ENCODE measurements around the gene ACMSD. TPM values are rescaled to one million over a fixed set of nuclear protein-coding genes. Genes with fewer than 3 reads are reported as not detected.

The ACMSD gene
- total and polyA plus RNA-seq, 9 of the 15 experiments (the other 6 are each of a cell fraction or from before 2014, with no cell fraction given): not detected

DNA sequence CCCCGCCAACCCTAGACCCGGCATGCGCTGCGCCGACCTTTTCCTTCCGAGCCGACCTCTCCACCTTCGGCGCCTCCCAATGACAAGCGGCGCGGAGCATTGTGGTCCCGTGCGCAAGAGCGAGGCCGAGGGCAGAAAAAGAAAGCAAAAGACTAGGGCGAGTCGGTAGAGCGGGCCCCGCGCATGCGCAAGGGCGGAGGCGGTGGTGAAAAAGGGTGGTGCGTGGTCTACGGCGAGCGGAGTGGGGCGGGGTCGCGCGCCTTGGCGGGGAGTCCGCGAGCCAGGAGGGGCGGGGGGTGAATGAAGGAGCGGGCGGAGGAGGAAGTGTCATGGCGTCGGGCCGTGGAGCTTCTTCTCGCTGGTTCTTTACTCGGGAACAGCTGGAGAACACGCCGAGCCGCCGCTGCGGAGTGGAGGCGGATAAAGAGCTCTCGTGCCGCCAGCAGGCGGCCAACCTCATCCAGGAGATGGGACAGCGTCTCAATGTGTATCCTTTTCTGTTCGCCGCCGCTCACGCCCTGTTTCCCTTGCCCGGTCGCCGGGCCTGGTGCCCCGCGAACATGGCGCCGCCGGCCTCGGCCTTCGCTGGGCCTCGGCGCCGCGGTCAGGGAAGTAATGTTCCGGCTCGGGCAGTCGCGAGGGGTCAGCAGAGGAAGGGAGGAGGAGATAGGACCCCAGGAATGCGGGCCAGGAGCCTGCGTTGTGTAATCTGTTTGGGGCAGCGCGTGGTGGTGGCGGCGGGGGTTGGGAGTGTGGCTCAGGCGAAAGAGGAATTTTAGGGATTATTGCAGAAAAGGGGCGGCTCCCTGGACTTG is 80.3 kb downstream of the ACMSD start, which contains the start of gene CCNT2 (continued):
- TF ChIP-seq, protein P1, sequence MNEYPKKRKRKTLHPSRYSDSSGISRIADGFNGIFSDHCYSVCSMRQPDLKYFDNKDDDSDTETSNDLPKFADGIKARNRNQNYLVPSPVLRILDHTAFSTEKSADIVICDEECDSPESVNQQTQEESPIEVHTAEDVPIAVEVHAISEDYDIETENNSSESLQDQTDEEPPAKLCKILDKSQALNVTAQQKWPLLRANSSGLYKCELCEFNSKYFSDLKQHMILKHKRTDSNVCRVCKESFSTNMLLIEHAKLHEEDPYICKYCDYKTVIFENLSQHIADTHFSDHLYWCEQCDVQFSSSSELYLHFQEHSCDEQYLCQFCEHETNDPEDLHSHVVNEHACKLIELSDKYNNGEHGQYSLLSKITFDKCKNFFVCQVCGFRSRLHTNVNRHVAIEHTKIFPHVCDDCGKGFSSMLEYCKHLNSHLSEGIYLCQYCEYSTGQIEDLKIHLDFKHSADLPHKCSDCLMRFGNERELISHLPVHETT (CRISPR knock-in tag; conservative IDR thresholded peaks at IDR 0.05 in 1 of 2, IDR thresholded peaks at IDR 0.05 in 1 of 2): peak in 1 of 2 experiments; percentile 99; a peak in 2 of 4 replicates
- TF ChIP-seq HDAC8 (tag; IDR thresholded peaks at IDR 0.05) (no peak), SRSF1 (IDR thresholded peaks at IDR 0.05; ENCODE audit: low read depth, low read length) (no peak), ZNF197 (CRISPR knock-in tag; IDR thresholded peaks at IDR 0.05; ENCODE audit: low read depth) (no peak), ZNF174 (CRISPR knock-in tag; IDR thresholded peaks at IDR 0.05) (no peak), NRF1 (conservative IDR thresholded peaks at IDR 0.05 in 1 of 2, IDR thresholded peaks at IDR 0.05 in 1 of 2) (peak; percentile 99), NCOR1 (IDR thresholded peaks at IDR 0.05) (no peak), ZFP1 (CRISPR knock-in tag; IDR thresholded peaks at IDR 0.05) (no peak), NFXL1 (CRISPR knock-in tag; IDR thresholded peaks at IDR 0.05) (no peak), PCBP2 (IDR thresholded peaks at IDR 0.05; ENCODE audit: low read depth, low read length, poor library complexity, severe bottlenecking) (no peak), XRCC3 (IDR thresholded peaks at IDR 0.05) (no peak)
- TF ChIP-seq, protein P2, sequence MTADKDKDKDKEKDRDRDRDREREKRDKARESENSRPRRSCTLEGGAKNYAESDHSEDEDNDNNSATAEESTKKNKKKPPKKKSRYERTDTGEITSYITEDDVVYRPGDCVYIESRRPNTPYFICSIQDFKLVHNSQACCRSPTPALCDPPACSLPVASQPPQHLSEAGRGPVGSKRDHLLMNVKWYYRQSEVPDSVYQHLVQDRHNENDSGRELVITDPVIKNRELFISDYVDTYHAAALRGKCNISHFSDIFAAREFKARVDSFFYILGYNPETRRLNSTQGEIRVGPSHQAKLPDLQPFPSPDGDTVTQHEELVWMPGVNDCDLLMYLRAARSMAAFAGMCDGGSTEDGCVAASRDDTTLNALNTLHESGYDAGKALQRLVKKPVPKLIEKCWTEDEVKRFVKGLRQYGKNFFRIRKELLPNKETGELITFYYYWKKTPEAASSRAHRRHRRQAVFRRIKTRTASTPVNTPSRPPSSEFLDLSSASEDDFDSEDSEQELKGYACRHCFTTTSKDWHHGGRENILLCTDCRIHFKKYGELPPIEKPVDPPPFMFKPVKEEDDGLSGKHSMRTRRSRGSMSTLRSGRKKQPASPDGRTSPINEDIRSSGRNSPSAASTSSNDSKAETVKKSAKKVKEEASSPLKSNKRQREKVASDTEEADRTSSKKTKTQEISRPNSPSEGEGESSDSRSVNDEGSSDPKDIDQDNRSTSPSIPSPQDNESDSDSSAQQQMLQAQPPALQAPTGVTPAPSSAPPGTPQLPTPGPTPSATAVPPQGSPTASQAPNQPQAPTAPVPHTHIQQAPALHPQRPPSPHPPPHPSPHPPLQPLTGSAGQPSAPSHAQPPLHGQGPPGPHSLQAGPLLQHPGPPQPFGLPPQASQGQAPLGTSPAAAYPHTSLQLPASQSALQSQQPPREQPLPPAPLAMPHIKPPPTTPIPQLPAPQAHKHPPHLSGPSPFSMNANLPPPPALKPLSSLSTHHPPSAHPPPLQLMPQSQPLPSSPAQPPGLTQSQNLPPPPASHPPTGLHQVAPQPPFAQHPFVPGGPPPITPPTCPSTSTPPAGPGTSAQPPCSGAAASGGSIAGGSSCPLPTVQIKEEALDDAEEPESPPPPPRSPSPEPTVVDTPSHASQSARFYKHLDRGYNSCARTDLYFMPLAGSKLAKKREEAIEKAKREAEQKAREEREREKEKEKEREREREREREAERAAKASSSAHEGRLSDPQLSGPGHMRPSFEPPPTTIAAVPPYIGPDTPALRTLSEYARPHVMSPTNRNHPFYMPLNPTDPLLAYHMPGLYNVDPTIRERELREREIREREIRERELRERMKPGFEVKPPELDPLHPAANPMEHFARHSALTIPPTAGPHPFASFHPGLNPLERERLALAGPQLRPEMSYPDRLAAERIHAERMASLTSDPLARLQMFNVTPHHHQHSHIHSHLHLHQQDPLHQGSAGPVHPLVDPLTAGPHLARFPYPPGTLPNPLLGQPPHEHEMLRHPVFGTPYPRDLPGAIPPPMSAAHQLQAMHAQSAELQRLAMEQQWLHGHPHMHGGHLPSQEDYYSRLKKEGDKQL (CRISPR knock-in tag; IDR thresholded peaks at IDR 0.05; ENCODE audit: borderline replicate concordance): 0 out of 2 replicates have a peak, but pooled peaks have one; percentile 30
- TF ChIP-seq, protein P3, sequence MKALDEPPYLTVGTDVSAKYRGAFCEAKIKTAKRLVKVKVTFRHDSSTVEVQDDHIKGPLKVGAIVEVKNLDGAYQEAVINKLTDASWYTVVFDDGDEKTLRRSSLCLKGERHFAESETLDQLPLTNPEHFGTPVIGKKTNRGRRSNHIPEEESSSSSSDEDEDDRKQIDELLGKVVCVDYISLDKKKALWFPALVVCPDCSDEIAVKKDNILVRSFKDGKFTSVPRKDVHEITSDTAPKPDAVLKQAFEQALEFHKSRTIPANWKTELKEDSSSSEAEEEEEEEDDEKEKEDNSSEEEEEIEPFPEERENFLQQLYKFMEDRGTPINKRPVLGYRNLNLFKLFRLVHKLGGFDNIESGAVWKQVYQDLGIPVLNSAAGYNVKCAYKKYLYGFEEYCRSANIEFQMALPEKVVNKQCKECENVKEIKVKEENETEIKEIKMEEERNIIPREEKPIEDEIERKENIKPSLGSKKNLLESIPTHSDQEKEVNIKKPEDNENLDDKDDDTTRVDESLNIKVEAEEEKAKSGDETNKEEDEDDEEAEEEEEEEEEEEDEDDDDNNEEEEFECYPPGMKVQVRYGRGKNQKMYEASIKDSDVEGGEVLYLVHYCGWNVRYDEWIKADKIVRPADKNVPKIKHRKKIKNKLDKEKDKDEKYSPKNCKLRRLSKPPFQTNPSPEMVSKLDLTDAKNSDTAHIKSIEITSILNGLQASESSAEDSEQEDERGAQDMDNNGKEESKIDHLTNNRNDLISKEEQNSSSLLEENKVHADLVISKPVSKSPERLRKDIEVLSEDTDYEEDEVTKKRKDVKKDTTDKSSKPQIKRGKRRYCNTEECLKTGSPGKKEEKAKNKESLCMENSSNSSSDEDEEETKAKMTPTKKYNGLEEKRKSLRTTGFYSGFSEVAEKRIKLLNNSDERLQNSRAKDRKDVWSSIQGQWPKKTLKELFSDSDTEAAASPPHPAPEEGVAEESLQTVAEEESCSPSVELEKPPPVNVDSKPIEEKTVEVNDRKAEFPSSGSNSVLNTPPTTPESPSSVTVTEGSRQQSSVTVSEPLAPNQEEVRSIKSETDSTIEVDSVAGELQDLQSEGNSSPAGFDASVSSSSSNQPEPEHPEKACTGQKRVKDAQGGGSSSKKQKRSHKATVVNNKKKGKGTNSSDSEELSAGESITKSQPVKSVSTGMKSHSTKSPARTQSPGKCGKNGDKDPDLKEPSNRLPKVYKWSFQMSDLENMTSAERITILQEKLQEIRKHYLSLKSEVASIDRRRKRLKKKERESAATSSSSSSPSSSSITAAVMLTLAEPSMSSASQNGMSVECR (CRISPR knock-in tag; IDR thresholded peaks at IDR 0.05): peak; percentile 26; the same call in 1 of the 2 replicates
- TF ChIP-seq, protein P4, sequence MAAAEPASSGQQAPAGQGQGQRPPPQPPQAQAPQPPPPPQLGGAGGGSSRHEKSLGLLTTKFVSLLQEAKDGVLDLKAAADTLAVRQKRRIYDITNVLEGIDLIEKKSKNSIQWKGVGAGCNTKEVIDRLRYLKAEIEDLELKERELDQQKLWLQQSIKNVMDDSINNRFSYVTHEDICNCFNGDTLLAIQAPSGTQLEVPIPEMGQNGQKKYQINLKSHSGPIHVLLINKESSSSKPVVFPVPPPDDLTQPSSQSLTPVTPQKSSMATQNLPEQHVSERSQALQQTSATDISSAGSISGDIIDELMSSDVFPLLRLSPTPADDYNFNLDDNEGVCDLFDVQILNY (CRISPR knock-in tag; IDR thresholded peaks at IDR 0.05): no peak
